ENCODE measurements around the gene KIF5A.

Gene KIF5A

DNA sequence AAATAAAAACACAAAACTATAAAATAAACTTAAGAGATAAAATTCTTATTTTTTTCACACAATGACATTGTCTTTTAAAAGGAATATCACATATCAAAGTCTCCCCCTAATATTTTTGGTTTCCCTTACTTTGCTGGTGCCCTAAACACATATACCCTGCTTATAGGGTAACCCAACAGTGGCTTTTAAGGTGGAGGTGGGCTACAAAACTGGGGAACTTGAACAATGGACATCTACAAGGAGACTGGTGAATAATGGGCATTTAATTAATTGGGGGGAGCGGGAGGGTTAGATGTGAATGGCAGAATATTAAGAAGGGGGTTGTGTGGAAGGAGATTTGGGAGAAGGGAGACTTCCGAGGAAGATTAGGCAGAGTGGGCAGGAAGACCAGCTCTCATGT, 73.5 kb downstream of the KIF5A start:
- no peak overlapping the region for H3K4me3 ChIP-seq (ENCODE audit: low read depth, low read length)
- no peak for TF ChIP-seq CTCF (IDR thresholded peaks at IDR 0.05; ENCODE audit: low read depth, low read length, missing control alignments)
- no peak for DNase-seq (ENCODE audit: low read depth)
- in situ Hi-C loops (cut with HindIII; ENCODE audit: low sequenced_read_pairs): no loop called here

- no peak for DNase-seq (ENCODE audit: low read depth)
- H3K4me3 ChIP-seq (ENCODE audit: low read depth, low read length): no peak overlapping the region
- in situ Hi-C loops (cut with HindIII; ENCODE audit: low sequenced_read_pairs): no loop called here
- no peak for TF ChIP-seq CTCF (IDR thresholded peaks at IDR 0.05; ENCODE audit: low read depth, low read length, missing control alignments)
Observed at GRCh38 chr12:57623811-57624390, 74.1 kb downstream of the KIF5A start.

DNA sequence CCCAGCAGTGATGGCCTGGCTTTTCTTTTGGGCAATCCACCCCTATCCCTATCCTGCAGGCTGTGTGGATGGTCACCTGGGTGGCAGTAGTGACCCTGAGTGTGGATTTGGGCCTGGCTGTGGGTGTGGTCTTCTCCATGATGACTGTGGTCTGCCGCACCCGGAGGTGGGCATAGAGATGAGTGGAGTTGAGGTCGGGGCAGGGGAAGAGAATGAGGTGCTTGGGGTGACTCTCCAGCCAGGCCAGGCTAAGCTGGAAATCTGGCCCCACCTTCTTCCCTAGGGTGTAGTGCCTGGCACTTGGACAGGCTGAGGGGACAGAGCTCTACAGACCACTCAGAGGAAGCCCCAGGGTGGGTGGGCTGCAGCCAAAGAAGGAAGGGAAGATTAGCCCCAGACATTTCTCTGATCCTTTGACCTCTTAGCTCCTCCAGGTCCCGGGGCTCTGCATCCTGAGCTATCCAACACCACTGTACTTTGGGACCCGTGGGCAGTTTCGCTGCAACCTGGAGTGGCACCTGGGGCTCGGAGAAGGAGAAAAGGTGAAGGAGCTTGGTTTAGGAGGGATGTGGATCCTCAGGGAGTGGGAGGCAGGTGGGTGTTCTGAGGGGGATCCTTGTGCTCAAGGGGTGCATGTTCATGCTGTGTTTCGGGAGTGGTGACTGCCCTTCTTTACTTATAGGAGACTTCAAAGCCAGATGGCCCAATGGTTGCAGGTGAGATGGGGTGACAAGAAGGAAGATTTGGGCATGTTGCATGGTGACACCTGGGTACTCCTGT, 74.8 kb downstream of the KIF5A start:
- no peak overlapping the region for H3K4me3 ChIP-seq (ENCODE audit: low read depth, low read length)
- no peak for DNase-seq (ENCODE audit: low read depth)
- in situ Hi-C loops (cut with HindIII; ENCODE audit: low sequenced_read_pairs): loop anchor here (5.0 kb wide), 1 partner anchor 37 kb away; no protein-coding TSS in a partner anchor
- no peak for TF ChIP-seq CTCF (IDR thresholded peaks at IDR 0.05; ENCODE audit: low read depth, low read length, missing control alignments)

GRCh38 chr12:57625261-57626032, 75.6 kb downstream of the KIF5A start:
- in situ Hi-C loops (cut with HindIII; ENCODE audit: low sequenced_read_pairs): loop anchor here (5.0 kb wide), 1 partner anchor 38 kb away; no protein-coding TSS in a partner anchor
- no peak for TF ChIP-seq CTCF (IDR thresholded peaks at IDR 0.05; ENCODE audit: low read depth, low read length, missing control alignments)
- H3K4me3 ChIP-seq (ENCODE audit: low read depth, low read length): no peak overlapping the region
- DNase-seq (ENCODE audit: low read depth): no peak

DNA sequence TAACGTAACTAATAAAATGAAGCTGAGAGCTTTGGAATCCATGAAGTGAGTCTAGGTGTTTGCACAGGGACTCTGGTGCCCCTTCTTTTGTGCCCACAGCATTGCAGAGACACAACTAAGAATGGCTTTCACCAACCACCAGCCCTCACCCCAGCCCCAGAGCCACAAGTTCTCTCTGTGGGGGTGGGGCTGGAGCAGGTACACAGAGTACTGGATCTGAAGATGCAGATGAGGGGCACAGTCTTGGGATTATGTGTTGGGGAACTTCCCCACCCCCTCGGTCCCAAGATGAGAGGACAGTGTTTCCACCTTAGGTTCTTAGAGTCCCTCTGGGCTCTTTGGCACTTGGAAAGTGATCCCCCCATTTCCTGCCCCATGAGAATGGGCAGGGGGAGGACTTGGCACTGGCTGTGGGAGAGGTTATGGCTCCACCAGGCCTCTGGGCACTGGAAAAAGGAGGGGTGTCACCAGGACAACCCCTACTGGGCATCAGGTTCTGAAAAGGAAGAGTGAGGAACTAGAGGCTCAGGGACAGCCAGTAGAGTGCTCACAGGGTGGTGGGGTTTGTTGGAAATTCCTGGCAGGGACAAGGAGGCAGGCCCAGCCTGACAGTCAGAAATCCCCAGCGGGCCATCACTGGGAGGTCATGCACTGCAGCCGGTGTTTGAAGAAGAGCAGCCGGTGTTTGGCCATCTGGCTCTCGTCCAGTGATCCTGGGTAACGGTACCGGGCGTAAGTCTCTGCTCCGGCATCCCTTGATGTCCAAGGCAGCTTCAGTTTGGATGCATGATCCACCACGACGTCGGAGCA, 76.5 kb downstream of the KIF5A start:
- no peak for TF ChIP-seq CTCF (IDR thresholded peaks at IDR 0.05; ENCODE audit: low read depth, low read length, missing control alignments)
- no peak for DNase-seq (ENCODE audit: low read depth)
- no peak overlapping the region for H3K4me3 ChIP-seq (ENCODE audit: low read depth, low read length)
- in situ Hi-C loops (cut with HindIII; ENCODE audit: low sequenced_read_pairs): loop anchor here (5.0 kb wide), 1 partner anchor 39 kb away; no protein-coding TSS in a partner anchor
